Fibroblast of lung (primary cell): ENCODE data around the gene SLC16A8. TPM values are rescaled to one million over a fixed set of nuclear protein-coding genes. Genes with fewer than 3 reads are reported as not detected.

Experiments used
- DNase-seq, 2 donors: peaks; one replicate each; pipeline versions ENCODE4 v3.0.0 to v3.0.0-alpha.2; 2010; ENCODE audit warnings: low read depth in 2 of 2
- H2AFZ ChIP-seq: 2 replicates; pipeline ENCODE4 v1.5.1; 2012; ENCODE audit warnings: low read length, control low read depth, inconsistent platforms
- H3K27ac ChIP-seq: 2 replicates; pipeline ENCODE4 v1.5.1; 2011; ENCODE audit warnings: low read length, control low read depth; ENCODE audit not compliant: insufficient read depth
- H3K27me3 ChIP-seq: 2 replicates; pipeline ENCODE4 v1.5.1; 2011; ENCODE audit warnings: mild to moderate bottlenecking, low read length; ENCODE audit not compliant: control insufficient read depth, insufficient read depth
- H3K36me3 ChIP-seq: 2 replicates; pipeline ENCODE4 v1.5.1; 2011; ENCODE audit warnings: low read length; ENCODE audit not compliant: control insufficient read depth, insufficient read depth
- H3K4me1 ChIP-seq: 2 replicates; pipeline ENCODE4 v1.5.1; 2011; ENCODE audit warnings: low read length; ENCODE audit not compliant: control insufficient read depth, insufficient read depth; ENCODE audit errors: extremely low read depth
- H3K4me2 ChIP-seq: 2 replicates; pipeline ENCODE4 v1.5.1; 2011; ENCODE audit warnings: low read length, control low read depth; ENCODE audit not compliant: insufficient read depth; ENCODE audit errors: extremely low read depth
- H3K4me3 ChIP-seq, 4 experiments: fragments of 200-600 bp in 1 of 4; sonication (generic) in 1 of 4; replicated peaks in 1 of 4; 2 replicates each; pipeline ENCODE4 v1.5.1; 2011 to 2016; ENCODE audit warnings: low read length in 4 of 4, low read depth in 3 of 4, mild to moderate bottlenecking in 3 of 4, control low read depth in 2 of 4, inconsistent platforms in 1 of 4, mixed read lengths in 1 of 4; ENCODE audit not compliant: insufficient read depth in 1 of 4; ENCODE audit errors: control extremely low read depth in 1 of 4
- H3K79me2 ChIP-seq: 2 replicates; pipeline ENCODE4 v1.5.1; 2012; ENCODE audit warnings: mild to moderate bottlenecking, low read length, inconsistent platforms; ENCODE audit not compliant: control insufficient read depth, insufficient read depth
- H3K9ac ChIP-seq: 2 replicates; pipeline ENCODE4 v1.5.1; 2011; ENCODE audit warnings: mild to moderate bottlenecking, low read length, control low read depth; ENCODE audit not compliant: insufficient read depth
- H3K9me3 ChIP-seq: 2 replicates; pipeline ENCODE4 v1.5.1; 2012; ENCODE audit warnings: low read depth, low read length; ENCODE audit not compliant: control insufficient read depth, insufficient read depth
- H4K20me1 ChIP-seq: 2 replicates; pipeline ENCODE4 v1.5.1; 2011; ENCODE audit warnings: low read length; ENCODE audit not compliant: control insufficient read depth, insufficient read depth; ENCODE audit errors: extremely low read depth
- CTCF ChIP-seq, 2 donors: IDR thresholded peaks in 1 of 2; conservative IDR thresholded peaks in 1 of 2; 1 replicate in 1 of 2; 2 replicates in 1 of 2; pipeline ENCODE4 v1.5.1; 2011 to 2012; ENCODE audit warnings: low read length in 2 of 2, control low read depth in 1 of 2, inconsistent platforms in 1 of 2, low read depth in 1 of 2, mild to moderate bottlenecking in 1 of 2
- EZH2 ChIP-seq: IDR thresholded peaks from 2 replicates; pipeline ENCODE4 v1.5.1; 2012; ENCODE audit warnings: low read length, control low read depth, mild to moderate bottlenecking; ENCODE audit errors: missing control alignments
- polyA plus RNA-seq, 2 donors: library from polyadenylated mRNA; depleted of rRNA in 1 of 2; stranded (reverse) in 1 of 2; unstranded in 1 of 2; fragments of >200 nt; gene quantifications; 2 replicates each; pipeline ENCODE4 v1.2.1, GENCODE V29; 2011 to 2012; ENCODE audit warnings: missing spikeins in 1 of 2
- total RNA-seq: library from RNA; depleted of rRNA; stranded (reverse); fragments of >200 nt; gene quantifications from 2 replicates; pipeline ENCODE4 v1.2.1, GENCODE V29; 2014

Gene SLC16A8
- total and polyA plus RNA-seq, 2 donors (not counting 1 experiment from before 2014, with no cell fraction given): under 0.01 TPM; not detected in 1

GRCh38 chr22:38098410-38099249 is 14.6 kb upstream of the SLC16A8 start:
- Histone ChIP-seq H3K4me3 (no peak overlapping the region), H3K27ac (no peak overlapping the region), H4K20me1 (no peaks in the 10 kb centered on the region), H3K9me3 (no peaks in the 10 kb centered on the region), H3K9ac (no peak overlapping the region), H3K4me1 (peaks cover 5% of the 10 kb centered on the region), H3K27me3 (no peaks in the 10 kb centered on the region), H2AFZ (no peak overlapping the region), H3K4me2 (no peak overlapping the region), H3K79me2 (no peaks in the 10 kb centered on the region), H3K36me3 (no peaks in the 10 kb centered on the region)
- peak; percentile 37 to 54 for DNase-seq
- no peak for TF ChIP-seq CTCF (conservative IDR thresholded peaks at IDR 0.05 in 1 of 2, IDR thresholded peaks at IDR 0.05 in 1 of 2; ENCODE audit: low read depth in 1 of 2, low read length in 2 of 2)
- TF ChIP-seq EZH2: no peak

GRCh38 chr22:38097557-38098409 is 13.8 kb upstream of the SLC16A8 start:
- Histone ChIP-seq H3K36me3 (no peaks in the 10 kb centered on the region), H4K20me1 (no peaks in the 10 kb centered on the region), H3K4me3 (no peak overlapping the region), H3K27ac (no peak overlapping the region), H3K27me3 (no peaks in the 10 kb centered on the region), H3K4me1 (peaks cover 5% of the 10 kb centered on the region), H3K9ac (no peak overlapping the region), H3K4me2 (no peak overlapping the region), H3K79me2 (no peaks in the 10 kb centered on the region), H3K9me3 (no peaks in the 10 kb centered on the region), H2AFZ (no peak overlapping the region)
- peak; percentile 6 to 60 for TF ChIP-seq CTCF (conservative IDR thresholded peaks at IDR 0.05 in 1 of 2, IDR thresholded peaks at IDR 0.05 in 1 of 2; ENCODE audit: low read depth in 1 of 2, low read length in 2 of 2)
- no peak for TF ChIP-seq EZH2
- DNase-seq: peak in 1 of 2 donors; percentile 29

GRCh38 chr22:38097058-38097457 is 13.1 kb upstream of the SLC16A8 start:
- Histone ChIP-seq H3K27ac (no peak overlapping the region), H3K9me3 (no peaks in the 10 kb centered on the region), H4K20me1 (no peaks in the 10 kb centered on the region), H2AFZ (no peak overlapping the region), H3K36me3 (no peaks in the 10 kb centered on the region), H3K4me3 (no peak overlapping the region), H3K79me2 (no peaks in the 10 kb centered on the region), H3K27me3 (no peaks in the 10 kb centered on the region), H3K4me1 (peaks cover 5% of the 10 kb centered on the region), H3K4me2 (no peak overlapping the region), H3K9ac (no peak overlapping the region)
- TF ChIP-seq EZH2 (no peak), CTCF (conservative IDR thresholded peaks at IDR 0.05 in 1 of 2, IDR thresholded peaks at IDR 0.05 in 1 of 2; ENCODE audit: low read depth in 1 of 2, low read length in 2 of 2) (no peak)
- no peak for DNase-seq
